GM12878 (cell line): ENCODE results near the gene BICDL2. TPM values are rescaled to one million over a fixed set of nuclear protein-coding genes. Genes with fewer than 3 reads are reported as not detected.

Experiments used
- ATAC-seq: fragments of 200-7000 bp; cut with Tn5 transposase; 3 replicates; pipeline ENCODE4 v1.9.1; 2020; ENCODE audit warnings: mild to moderate bottlenecking, moderate library complexity
- BruUV-seq: library from RNA; stranded (reverse); fragments of 400-500 nt; replicated peaks from 2 replicates; lab custom pipeline; 2021; lab: Mats Ljungman, UMichigan
- CTCF ChIA-PET: fragments of 300-600 bp; sonication (Branson Sonifier 250); formaldehyde crosslinking; extraction: SDS; loops from one replicate; lab custom pipeline; 2021; ENCODE audit warnings: inconsistent platforms; lab: Yijun Ruan, JAX
- POLR2A ChIA-PET: fragments of 350-600 bp; formaldehyde crosslinking; extraction: SDS; loops from one replicate; lab custom pipeline; 2021; ENCODE audit warnings: inconsistent platforms; lab: Charles Lee
- RAD21 ChIA-PET: fragments of 300-600 bp; sonication (Branson Sonifier 250); formaldehyde crosslinking; loops from one replicate; lab custom pipeline; 2023; ENCODE audit warnings: antibody characterized with exemption; ENCODE audit not compliant: unreplicated experiment; lab: Charles Lee
- SMC1A ChIA-PET: fragments of 300-600 bp; sonication (Branson Sonifier 250); formaldehyde crosslinking; loops from one replicate; lab custom pipeline; 2023; ENCODE audit not compliant: unreplicated experiment, uncharacterized antibody; lab: Charles Lee
- DNase-seq: peaks from one replicate; pipeline ENCODE4 v3.0.0-alpha.2; 2011; ENCODE audit warnings: low read depth, low spot score
- FAIRE-seq: peaks from 3 replicates; lab custom pipeline; 2011; peaks lifted over from hg19 to GRCh38; lab: Jason Lieb, UNC
- H2AFZ ChIP-seq: 2 replicates; pipeline ENCODE4 v1.6.0; 2011; ENCODE audit warnings: low read depth, low read length, control low read depth; ENCODE audit not compliant: control insufficient read depth
- H3K27ac ChIP-seq: 2 replicates; pipeline ENCODE4 v1.5.1; 2011; ENCODE audit warnings: control low read depth; ENCODE audit not compliant: control insufficient read depth, insufficient read depth
- H3K27me3 ChIP-seq, 2 experiments: replicated peaks in 1 of 2; 2 replicates each; pipeline versions ENCODE4 v1.6.0 to v1.6.1; 2011; ENCODE audit warnings: low read length in 1 of 2; ENCODE audit not compliant: control insufficient read depth in 2 of 2, insufficient read depth in 2 of 2
- H3K36me3 ChIP-seq, 2 experiments: 2 replicates each; pipeline ENCODE4 v1.5.1; 2011; ENCODE audit warnings: low read length in 1 of 2; ENCODE audit not compliant: control insufficient read depth in 2 of 2, insufficient read depth in 2 of 2
- H3K4me1 ChIP-seq: 2 replicates; pipeline ENCODE4 v1.6.1; 2011; ENCODE audit warnings: mild to moderate bottlenecking, low read length, moderate library complexity, mixed read lengths; ENCODE audit not compliant: control insufficient read depth, insufficient read depth
- H3K4me2 ChIP-seq: 2 replicates; pipeline ENCODE4 v1.6.0; 2011; ENCODE audit warnings: control low read depth; ENCODE audit not compliant: control insufficient read depth, insufficient read depth
- H3K4me3 ChIP-seq: fragments of 200-600 bp; sonication (generic); 2 replicates; pipeline ENCODE4 v1.5.1; 2016
- H3K79me2 ChIP-seq: 2 replicates; pipeline ENCODE4 v1.6.0; 2011; ENCODE audit warnings: low read length; ENCODE audit not compliant: control insufficient read depth, insufficient read depth
- H3K9ac ChIP-seq: 2 replicates; pipeline ENCODE4 v1.8.0; 2011; ENCODE audit warnings: low read length, control low read depth, mixed read lengths; ENCODE audit not compliant: control insufficient read depth, insufficient read depth
- H3K9me3 ChIP-seq: replicated peaks from 3 replicates; pipeline ENCODE4 v1.5.1; 2011; ENCODE audit warnings: mild to moderate bottlenecking, low read length; ENCODE audit not compliant: control insufficient read depth, insufficient read depth
- H4K20me1 ChIP-seq: 2 replicates; pipeline ENCODE4 v1.6.0; 2011; ENCODE audit not compliant: control insufficient read depth, insufficient read depth
- MYC ChIP-seq: IDR thresholded peaks from 2 replicates; pipeline ENCODE4 v1.6.1; 2011; ENCODE audit warnings: mild to moderate bottlenecking, low read length, moderate library complexity, inconsistent platforms; ENCODE audit not compliant: insufficient read depth, insufficient replicate concordance, insufficient read length, severe bottlenecking
- NFXL1 ChIP-seq: fragments of 450-650 bp; IDR thresholded peaks from 2 replicates; pipeline ENCODE4 v1.6.1; 2017; ENCODE audit warnings: antibody characterized with exemption, mild to moderate bottlenecking, borderline replicate concordance
- POLR2A ChIP-seq: IDR thresholded peaks from 2 replicates; pipeline ENCODE4 v1.6.1; 2011; ENCODE audit warnings: low read depth, mild to moderate bottlenecking, low read length
- WGBS: methylation state at CpG from one replicate; pipeline ENCODE4 v1.1.6; 2016; ENCODE audit warnings: low lambda C conversion rate; ENCODE audit not compliant: insufficient replicate concordance, insufficient coverage; ENCODE audit errors: missing lambda C conversion rate; 5-methylcytosine and 5-hydroxymethylcytosine counted together
- in situ Hi-C: fragments of 300-500 bp; cut with MboI; formaldehyde crosslinking; loops from 9 replicates; pipeline ENCODE4 v1.14.3; 2018; ENCODE audit warnings: mixed read lengths
- intact Hi-C: fragments of 100-400 bp; cut with micrococcal nuclease; formaldehyde crosslinking; loops from one replicate; pipeline ENCODE4 v1.14.2; 2022; ENCODE audit not compliant: unreplicated experiment
- polyA plus RNA-seq, 11 experiments: library from polyadenylated mRNA; depleted of rRNA in 4 of 11; unstranded in 6 of 11; stranded (reverse) in 5 of 11; fragments of >200 nt; fragmentation: Nextera tagmentation in 4 of 11; fragmentation: Illumina TruSeq in 1 of 11; extraction: Ambion mirVana in 4 of 11; extraction: Trizol in 1 of 11; gene quantifications; 1 replicate in 1 of 11; 2 replicates in 10 of 11; pipeline versions ENCODE4 v1.2.1 to v1.2.3, GENCODE V29; 2011 to 2016; ENCODE audit warnings: inconsistent platforms in 2 of 11, missing spikeins in 2 of 11, low read depth in 1 of 11
- total RNA-seq, 4 experiments: library from RNA; depleted of rRNA in 3 of 4; stranded (reverse); fragments of >200 nt in 3 of 4; fragmentation: Illumina TruSeq in 1 of 4; extraction: Trizol in 1 of 4; gene quantifications; 2 replicates each; pipeline versions ENCODE4 v1.2.1 to v1.2.3, GENCODE V29; 2013 to 2021
- TF ChIP-seq, protein P1 (sequence below): fragments of 450-650 bp; formaldehyde crosslinking; IDR thresholded peaks from 2 replicates; pipeline ENCODE4 v1.4.0; 2022; ENCODE audit warnings: mild to moderate bottlenecking, moderate library complexity
- TF ChIP-seq, protein P2 (sequence below): fragments of 450-650 bp; conservative IDR thresholded peaks from 2 replicates; pipeline ENCODE4 v1.6.1; 2017; ENCODE audit warnings: mild to moderate bottlenecking, moderate library complexity

Gene BICDL2
- total and polyA plus RNA-seq, 10 of the 15 experiments (the other 5 are each of a cell fraction or from before 2014, with no cell fraction given) = not detected

DNA sequence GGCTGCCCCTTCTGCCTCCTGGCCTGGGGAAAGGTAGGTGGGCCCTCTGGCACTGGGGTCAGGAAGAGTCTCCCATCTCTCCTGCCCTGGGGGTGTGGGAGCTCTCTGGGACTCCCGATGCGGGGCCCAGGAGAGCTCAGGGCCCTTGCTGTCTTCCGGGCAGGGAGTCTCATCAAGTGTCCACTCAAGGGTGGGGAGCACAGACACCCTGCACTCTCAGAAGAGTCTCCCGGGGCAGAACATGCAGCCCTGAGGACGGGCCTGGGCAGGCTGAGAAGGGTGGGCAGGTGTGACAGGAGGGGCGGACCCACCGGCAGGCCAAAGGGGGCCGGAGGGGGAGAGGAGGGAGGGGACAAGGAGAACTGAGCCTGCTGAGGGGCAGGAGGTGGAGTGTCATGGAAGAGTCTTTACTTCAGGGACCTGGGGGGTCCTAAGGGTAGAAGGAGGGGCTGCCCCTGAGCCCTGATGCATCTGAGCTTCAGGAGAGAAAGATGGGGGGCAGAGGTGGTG is 48.1 kb downstream of the BICDL2 start:
- H3K27ac ChIP-seq = no peak overlapping the region
- no peak overlapping the region for H3K9ac ChIP-seq
- in situ Hi-C loops (no loop called here), intact Hi-C loops (no loop called here)
- BruUV-seq = no TSS peak
- 27% methylated on average over 5 of the region's 8 CpGs for WGBS
- no peak overlapping the region for H2AFZ ChIP-seq
- H3K4me2 ChIP-seq = no peak overlapping the region
- no peak for DNase-seq
- H3K4me3 ChIP-seq = no peak overlapping the region
- peaks cover 2 to 4% of the 10 kb centered on the region in 2 experiments; a peak in 2 of 4 replicates for H3K27me3 ChIP-seq
- no peak for TF ChIP-seq NFXL1
- no peak for TF ChIP-seq POLR2A
- TF ChIP-seq, protein P1, sequence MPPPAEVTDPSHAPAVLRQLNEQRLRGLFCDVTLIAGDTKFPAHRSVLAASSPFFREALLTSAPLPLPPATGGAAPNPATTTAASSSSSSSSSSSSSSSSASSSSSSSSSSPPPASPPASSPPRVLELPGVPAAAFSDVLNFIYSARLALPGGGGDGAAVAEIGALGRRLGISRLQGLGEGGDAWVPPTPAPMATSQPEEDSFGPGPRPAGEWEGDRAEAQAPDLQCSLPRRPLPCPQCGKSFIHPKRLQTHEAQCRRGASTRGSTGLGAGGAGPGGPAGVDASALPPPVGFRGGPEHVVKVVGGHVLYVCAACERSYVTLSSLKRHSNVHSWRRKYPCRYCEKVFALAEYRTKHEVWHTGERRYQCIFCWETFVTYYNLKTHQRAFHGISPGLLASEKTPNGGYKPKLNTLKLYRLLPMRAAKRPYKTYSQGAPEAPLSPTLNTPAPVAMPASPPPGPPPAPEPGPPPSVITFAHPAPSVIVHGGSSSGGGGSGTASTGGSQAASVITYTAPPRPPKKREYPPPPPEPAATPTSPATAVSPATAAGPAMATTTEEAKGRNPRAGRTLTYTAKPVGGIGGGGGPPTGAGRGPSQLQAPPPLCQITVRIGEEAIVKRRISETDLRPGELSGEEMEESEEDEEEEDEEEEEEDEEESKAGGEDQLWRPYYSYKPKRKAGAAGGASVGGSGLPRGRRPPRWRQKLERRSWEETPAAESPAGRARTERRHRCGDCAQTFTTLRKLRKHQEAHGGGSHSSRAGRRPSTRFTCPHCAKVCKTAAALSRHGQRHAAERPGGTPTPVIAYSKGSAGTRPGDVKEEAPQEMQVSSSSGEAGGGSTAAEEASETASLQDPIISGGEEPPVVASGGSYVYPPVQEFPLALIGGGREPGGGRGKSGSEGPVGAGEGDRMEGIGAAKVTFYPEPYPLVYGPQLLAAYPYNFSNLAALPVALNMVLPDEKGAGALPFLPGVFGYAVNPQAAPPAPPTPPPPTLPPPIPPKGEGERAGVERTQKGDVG (CRISPR knock-in tag) = no peak
- no peak for TF ChIP-seq MYC
- TF ChIP-seq, protein P2, sequence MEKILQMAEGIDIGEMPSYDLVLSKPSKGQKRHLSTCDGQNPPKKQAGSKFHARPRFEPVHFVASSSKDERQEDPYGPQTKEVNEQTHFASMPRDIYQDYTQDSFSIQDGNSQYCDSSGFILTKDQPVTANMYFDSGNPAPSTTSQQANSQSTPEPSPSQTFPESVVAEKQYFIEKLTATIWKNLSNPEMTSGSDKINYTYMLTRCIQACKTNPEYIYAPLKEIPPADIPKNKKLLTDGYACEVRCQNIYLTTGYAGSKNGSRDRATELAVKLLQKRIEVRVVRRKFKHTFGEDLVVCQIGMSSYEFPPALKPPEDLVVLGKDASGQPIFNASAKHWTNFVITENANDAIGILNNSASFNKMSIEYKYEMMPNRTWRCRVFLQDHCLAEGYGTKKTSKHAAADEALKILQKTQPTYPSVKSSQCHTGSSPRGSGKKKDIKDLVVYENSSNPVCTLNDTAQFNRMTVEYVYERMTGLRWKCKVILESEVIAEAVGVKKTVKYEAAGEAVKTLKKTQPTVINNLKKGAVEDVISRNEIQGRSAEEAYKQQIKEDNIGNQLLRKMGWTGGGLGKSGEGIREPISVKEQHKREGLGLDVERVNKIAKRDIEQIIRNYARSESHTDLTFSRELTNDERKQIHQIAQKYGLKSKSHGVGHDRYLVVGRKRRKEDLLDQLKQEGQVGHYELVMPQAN = no peak
- H3K79me2 ChIP-seq = no peaks in the 10 kb centered on the region
- FAIRE-seq = no peak
- CTCF ChIA-PET = no interaction called here
- H3K4me1 ChIP-seq = no peaks in the 10 kb centered on the region
- RAD21 ChIA-PET = no interaction called here
- no peak for ATAC-seq
- H4K20me1 ChIP-seq = no peaks in the 10 kb centered on the region
- H3K36me3 ChIP-seq = no peaks in the 10 kb centered on the region
- SMC1A ChIA-PET = interaction anchor here (0.9 kb wide), 1 partner anchor 109 kb away, joined by 3 read pairs; no protein-coding TSS in a partner anchor
- H3K9me3 ChIP-seq = no peaks in the 10 kb centered on the region
- POLR2A ChIA-PET = interaction anchor here (1.5 kb wide), 1 partner anchor 39 kb away, joined by 4 read pairs; no protein-coding TSS in a partner anchor
